Panc1 (cell line): ENCODE measurements around the gene TNFRSF1B. TPM values are rescaled to one million over a fixed set of nuclear protein-coding genes. Genes with fewer than 3 reads are reported as not detected.
A peak's percentile ranks its signal among the peaks of the same experiment; 100 is the strongest.

Experiments
- ATAC-seq: fragments of 200-7000 bp; cut with Tn5 transposase; 2 replicates; pipeline ENCODE4 v1.9.1; 2020; ENCODE audit warnings: mild to moderate bottlenecking, moderate library complexity
- BruUV-seq: library from RNA; stranded (reverse); fragments of 400-500 nt; replicated peaks from 2 replicates; lab custom pipeline; 2021; lab: Mats Ljungman, UMichigan
- CTCF ChIA-PET: fragments of 300-600 bp; sonication (Branson Sonifier 250); formaldehyde crosslinking; loops from one replicate; lab custom pipeline; 2022; ENCODE audit warnings: antibody characterized with exemption; lab: Charles Lee
- POLR2A ChIA-PET: fragments of 300-600 bp; sonication (Branson Sonifier 250); formaldehyde crosslinking; loops from one replicate; lab custom pipeline; 2022; ENCODE audit warnings: antibody characterized with exemption; lab: Charles Lee
- DNase-seq: peaks from one replicate; pipeline ENCODE4 v3.0.0-alpha.2; 2010; ENCODE audit warnings: low read depth, low spot score
- H3K27ac ChIP-seq: 2 replicates; pipeline ENCODE4 v1.5.1; 2011; ENCODE audit warnings: mild to moderate bottlenecking, low read length, inconsistent platforms
- H3K27me3 ChIP-seq: fragments of 200-500 bp; sonication (Bioruptor generic); 2 replicates; pipeline ENCODE4 v1.6.0; 2014; ENCODE audit warnings: low read length, inconsistent platforms; ENCODE audit not compliant: control insufficient read depth, insufficient read depth
- H3K36me3 ChIP-seq: fragments of 200-500 bp; sonication (Bioruptor generic); 2 replicates; pipeline ENCODE4 v1.5.1; 2014; ENCODE audit warnings: inconsistent platforms, mild to moderate bottlenecking, low read length, moderate library complexity; ENCODE audit not compliant: control insufficient read depth, insufficient read depth
- H3K4me1 ChIP-seq: 2 replicates; pipeline ENCODE4 v1.5.1; 2011; ENCODE audit warnings: inconsistent platforms, mild to moderate bottlenecking, low read length, moderate library complexity; ENCODE audit not compliant: control insufficient read depth, insufficient read depth
- H3K4me3 ChIP-seq, 2 experiments: 2 replicates each; pipeline ENCODE4 v1.5.1; 2011 to 2012; ENCODE audit warnings: low read depth in 2 of 2, low read length in 2 of 2, mild to moderate bottlenecking in 2 of 2, inconsistent platforms in 1 of 2, moderate library complexity in 1 of 2
- H3K9me3 ChIP-seq: fragments of 200-500 bp; sonication (Bioruptor generic); 2 replicates; pipeline ENCODE4 v1.5.1; 2014; ENCODE audit warnings: low read depth, mild to moderate bottlenecking, inconsistent platforms, low read length, moderate library complexity; ENCODE audit not compliant: control insufficient read depth, insufficient read depth
- CTCF ChIP-seq: fragments of 450-650 bp; IDR thresholded peaks from 2 replicates; pipeline ENCODE4 v1.5.1; 2017; ENCODE audit warnings: mild to moderate bottlenecking
- POLR2AphosphoS5 ChIP-seq: IDR thresholded peaks from 2 replicates; pipeline ENCODE4 v1.6.1; 2012; ENCODE audit warnings: mild to moderate bottlenecking, low read depth, low read length, moderate library complexity
- REST ChIP-seq, 2 experiments: IDR thresholded peaks; 2 replicates each; pipeline ENCODE4 v1.6.1; 2011 to 2012; ENCODE audit warnings: low read depth in 2 of 2, control low read depth in 1 of 2, low read length in 1 of 2, mild to moderate bottlenecking in 1 of 2, moderate library complexity in 1 of 2; ENCODE audit not compliant: insufficient read depth in 1 of 2
- SIN3A ChIP-seq: IDR thresholded peaks from 2 replicates; pipeline ENCODE4 v1.6.1; 2012; ENCODE audit warnings: low read depth, mild to moderate bottlenecking, low read length, moderate library complexity, borderline replicate concordance; ENCODE audit not compliant: insufficient read depth
- TCF7L2 ChIP-seq: IDR thresholded peaks from 2 replicates; pipeline ENCODE4 v1.6.1; 2011; ENCODE audit warnings: mild to moderate bottlenecking, low read depth, low read length, inconsistent platforms
- in situ Hi-C: cut with HindIII; loops from 2 replicates; pipeline ENCODE4 v1.10.0; 2016; ENCODE audit warnings: low sequenced_read_pairs, low pct_unique_long_range_greater_than_20kb
- intact Hi-C: fragments of 100-400 bp; cut with micrococcal nuclease; formaldehyde crosslinking; loops from one replicate; pipeline ENCODE4 v1.10.0; 2022; ENCODE audit not compliant: unreplicated experiment
- total RNA-seq: library from RNA; stranded (reverse); gene quantifications from one replicate; pipeline ENCODE4 v1.2.1, GENCODE V29; 2021; ENCODE audit not compliant: unreplicated experiment

The TNFRSF1B gene
- total RNA-seq, 1 experiment from 2014 or later = 18.8 TPM

- no peak for DNase-seq
- POLR2A ChIA-PET = no interaction called here
- Histone ChIP-seq H3K4me1 (peaks cover 4% of the 10 kb centered on the region; the same call in 1 of the 2 replicates), H3K4me3 (no peak overlapping the region), H3K9me3 (no peaks in the 10 kb centered on the region), H3K36me3 (no peaks in the 10 kb centered on the region), H3K27ac (no peak overlapping the region), H3K27me3 (no peaks in the 10 kb centered on the region)
- BruUV-seq = no TSS peak
- no peak for TF ChIP-seq REST (IDR thresholded peaks at IDR 0.05; ENCODE audit: insufficient read depth in 1 of 2, low read depth in 2 of 2, low read length in 1 of 2)
- TF ChIP-seq TCF7L2 = no peak
- no peak for TF ChIP-seq SIN3A
- no peak for TF ChIP-seq CTCF
- TF ChIP-seq POLR2AphosphoS5 = no peak
- no peak for ATAC-seq
- CTCF ChIA-PET = interaction anchor here (1.2 kb wide), 1 partner anchor 54 kb away, joined by 5 read pairs; no protein-coding TSS in a partner anchor
- intact Hi-C loops (no loop called here), in situ Hi-C loops (no loop called here)
Measured at GRCh38 chr1:12178511-12178910, 11.7 kb downstream of the TNFRSF1B start.

- H3K27ac ChIP-seq = no peak overlapping the region
- intact Hi-C loops = no loop called here
- TF ChIP-seq SIN3A = no peak
- TF ChIP-seq CTCF = no peak
- no peak for TF ChIP-seq POLR2AphosphoS5
- TF ChIP-seq TCF7L2 = no peak
- no peak for TF ChIP-seq REST (IDR thresholded peaks at IDR 0.05; ENCODE audit: insufficient read depth in 1 of 2, low read depth in 2 of 2, low read length in 1 of 2)
- no peaks in the 10 kb centered on the region for H3K36me3 ChIP-seq
- DNase-seq (no peak), ATAC-seq (peak; percentile 31; the same call in 1 of the 2 replicates)
- BruUV-seq = no TSS peak
- ChIA-PET POLR2A (no interaction called here), CTCF (interaction anchor here (1.2 kb wide), 1 partner anchor 55 kb away, joined by 5 read pairs; no protein-coding TSS in a partner anchor)
- peaks cover 6% of the 10 kb centered on the region; the same call in 1 of the 2 replicates for H3K4me1 ChIP-seq
- no peaks in the 10 kb centered on the region for H3K27me3 ChIP-seq
- H3K4me3 ChIP-seq = no peak overlapping the region
- no peaks in the 10 kb centered on the region for H3K9me3 ChIP-seq
- in situ Hi-C loops = no loop called here
Measured at GRCh38 chr1:12179111-12179519, 12.3 kb downstream of the TNFRSF1B start.
